ENCODE measurements around the gene RASGRF1. TPM values are rescaled to one million over a fixed set of nuclear protein-coding genes. Genes with fewer than 3 reads are reported as not detected.

Gene RASGRF1
- total RNA-seq, 1 experiment from 2014 or later: 0.59 TPM

DNA sequence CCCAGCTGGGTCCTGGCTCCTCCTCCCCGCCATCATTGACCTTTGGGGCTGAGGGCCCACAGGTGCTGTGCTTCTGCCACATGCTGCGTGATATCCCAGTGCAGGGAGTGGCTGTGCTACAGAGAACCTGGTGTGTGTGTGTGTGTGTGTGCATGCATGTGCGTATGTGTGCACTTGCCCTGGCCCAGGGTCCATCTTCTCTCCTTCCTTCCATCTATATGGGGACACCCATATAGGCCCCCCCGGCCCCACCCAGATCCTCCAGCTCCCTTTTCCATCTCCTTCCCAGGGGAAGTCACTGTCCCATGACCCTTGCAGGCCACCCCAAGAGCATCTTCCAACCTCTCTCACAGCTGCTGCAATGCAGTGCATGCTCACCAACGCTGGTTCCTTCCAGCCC lies 12.6 kb downstream of the RASGRF1 start:
- no TSS peak for BruUV-seq (replicated peaks)
- no peak for DNase-seq (ENCODE audit: low read depth, low spot score)
- CTCF ChIA-PET: no interaction called here

DNA sequence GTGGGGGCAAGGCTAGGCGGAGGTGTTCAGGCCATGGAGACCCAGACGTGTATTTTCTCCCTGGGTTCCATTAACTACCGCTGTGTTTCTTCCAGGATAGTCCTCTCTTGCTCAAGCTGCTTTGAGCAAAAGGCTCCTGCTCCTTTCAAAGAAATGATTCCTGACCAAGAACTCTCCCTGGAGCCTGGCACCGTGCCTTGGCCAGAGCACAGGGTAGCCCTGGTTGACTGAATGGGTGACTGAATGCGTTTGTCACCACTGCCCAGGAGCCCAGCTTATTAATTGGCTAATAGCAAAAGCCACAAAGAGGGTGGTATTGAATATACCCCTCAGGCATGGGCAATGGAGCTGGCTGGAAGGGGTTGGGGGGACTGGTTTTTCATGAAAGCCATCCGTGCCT lies 13.9 kb downstream of the RASGRF1 start:
- ChIA-PET CTCF (no interaction called here), POLR2A (no interaction called here)
- no peaks in the 10 kb centered on the region for H3K9me3 ChIP-seq (ENCODE audit: control insufficient read depth, insufficient read depth, low read depth, low read length)
- no peaks in the 10 kb centered on the region for H3K4me1 ChIP-seq (ENCODE audit: control insufficient read depth, insufficient read depth, low read length)
- H3K36me3 ChIP-seq (ENCODE audit: control insufficient read depth, insufficient read depth, low read length): no peaks in the 10 kb centered on the region
- H3K27ac ChIP-seq (ENCODE audit: low read length): no peak overlapping the region
- in situ Hi-C loops (cut with HindIII; ENCODE audit: low pct_unique_long_range_greater_than_20kb, low sequenced_read_pairs) (no loop called here), intact Hi-C loops (cut with micrococcal nuclease; ENCODE audit: unreplicated experiment) (no loop called here)
- no TSS peak for BruUV-seq (replicated peaks)
- no peak overlapping the region for H3K4me3 ChIP-seq (ENCODE audit: low read depth in 2 of 2, low read length in 2 of 2)
- no peak for DNase-seq (ENCODE audit: low read depth, low spot score)
- TF ChIP-seq POLR2AphosphoS5 (IDR thresholded peaks at IDR 0.05; ENCODE audit: low read depth, low read length) (no peak), SIN3A (IDR thresholded peaks at IDR 0.05; ENCODE audit: borderline replicate concordance, insufficient read depth, low read depth, low read length) (no peak)
- H3K27me3 ChIP-seq (ENCODE audit: control insufficient read depth, insufficient read depth, low read length): no peaks in the 10 kb centered on the region
- no peak for ATAC-seq

More for the DNA sequence above, 12.6 kb downstream of the RASGRF1 start:
- no peak for ATAC-seq
- no peaks in the 10 kb centered on the region for H3K4me1 ChIP-seq (ENCODE audit: control insufficient read depth, insufficient read depth, low read length)
- H3K27ac ChIP-seq (ENCODE audit: low read length): no peak overlapping the region
- H3K36me3 ChIP-seq (ENCODE audit: control insufficient read depth, insufficient read depth, low read length): no peaks in the 10 kb centered on the region
- H3K4me3 ChIP-seq (ENCODE audit: low read depth in 2 of 2, low read length in 2 of 2): no peak overlapping the region
- H3K9me3 ChIP-seq (ENCODE audit: control insufficient read depth, insufficient read depth, low read depth, low read length): no peaks in the 10 kb centered on the region
- H3K27me3 ChIP-seq (ENCODE audit: control insufficient read depth, insufficient read depth, low read length): 0 out of 2 replicates have a peak, but pooled peaks cover 2% of the 10 kb centered on the region
- TF ChIP-seq SIN3A (IDR thresholded peaks at IDR 0.05; ENCODE audit: borderline replicate concordance, insufficient read depth, low read depth, low read length): no peak
- no peak for TF ChIP-seq POLR2AphosphoS5 (IDR thresholded peaks at IDR 0.05; ENCODE audit: low read depth, low read length)
- no peak for TF ChIP-seq TCF7L2 (IDR thresholded peaks at IDR 0.05; ENCODE audit: low read depth, low read length)
- TF ChIP-seq, protein P1, sequence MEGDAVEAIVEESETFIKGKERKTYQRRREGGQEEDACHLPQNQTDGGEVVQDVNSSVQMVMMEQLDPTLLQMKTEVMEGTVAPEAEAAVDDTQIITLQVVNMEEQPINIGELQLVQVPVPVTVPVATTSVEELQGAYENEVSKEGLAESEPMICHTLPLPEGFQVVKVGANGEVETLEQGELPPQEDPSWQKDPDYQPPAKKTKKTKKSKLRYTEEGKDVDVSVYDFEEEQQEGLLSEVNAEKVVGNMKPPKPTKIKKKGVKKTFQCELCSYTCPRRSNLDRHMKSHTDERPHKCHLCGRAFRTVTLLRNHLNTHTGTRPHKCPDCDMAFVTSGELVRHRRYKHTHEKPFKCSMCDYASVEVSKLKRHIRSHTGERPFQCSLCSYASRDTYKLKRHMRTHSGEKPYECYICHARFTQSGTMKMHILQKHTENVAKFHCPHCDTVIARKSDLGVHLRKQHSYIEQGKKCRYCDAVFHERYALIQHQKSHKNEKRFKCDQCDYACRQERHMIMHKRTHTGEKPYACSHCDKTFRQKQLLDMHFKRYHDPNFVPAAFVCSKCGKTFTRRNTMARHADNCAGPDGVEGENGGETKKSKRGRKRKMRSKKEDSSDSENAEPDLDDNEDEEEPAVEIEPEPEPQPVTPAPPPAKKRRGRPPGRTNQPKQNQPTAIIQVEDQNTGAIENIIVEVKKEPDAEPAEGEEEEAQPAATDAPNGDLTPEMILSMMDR (IDR thresholded peaks at IDR 0.05): no peak
- TF ChIP-seq, protein P2, sequence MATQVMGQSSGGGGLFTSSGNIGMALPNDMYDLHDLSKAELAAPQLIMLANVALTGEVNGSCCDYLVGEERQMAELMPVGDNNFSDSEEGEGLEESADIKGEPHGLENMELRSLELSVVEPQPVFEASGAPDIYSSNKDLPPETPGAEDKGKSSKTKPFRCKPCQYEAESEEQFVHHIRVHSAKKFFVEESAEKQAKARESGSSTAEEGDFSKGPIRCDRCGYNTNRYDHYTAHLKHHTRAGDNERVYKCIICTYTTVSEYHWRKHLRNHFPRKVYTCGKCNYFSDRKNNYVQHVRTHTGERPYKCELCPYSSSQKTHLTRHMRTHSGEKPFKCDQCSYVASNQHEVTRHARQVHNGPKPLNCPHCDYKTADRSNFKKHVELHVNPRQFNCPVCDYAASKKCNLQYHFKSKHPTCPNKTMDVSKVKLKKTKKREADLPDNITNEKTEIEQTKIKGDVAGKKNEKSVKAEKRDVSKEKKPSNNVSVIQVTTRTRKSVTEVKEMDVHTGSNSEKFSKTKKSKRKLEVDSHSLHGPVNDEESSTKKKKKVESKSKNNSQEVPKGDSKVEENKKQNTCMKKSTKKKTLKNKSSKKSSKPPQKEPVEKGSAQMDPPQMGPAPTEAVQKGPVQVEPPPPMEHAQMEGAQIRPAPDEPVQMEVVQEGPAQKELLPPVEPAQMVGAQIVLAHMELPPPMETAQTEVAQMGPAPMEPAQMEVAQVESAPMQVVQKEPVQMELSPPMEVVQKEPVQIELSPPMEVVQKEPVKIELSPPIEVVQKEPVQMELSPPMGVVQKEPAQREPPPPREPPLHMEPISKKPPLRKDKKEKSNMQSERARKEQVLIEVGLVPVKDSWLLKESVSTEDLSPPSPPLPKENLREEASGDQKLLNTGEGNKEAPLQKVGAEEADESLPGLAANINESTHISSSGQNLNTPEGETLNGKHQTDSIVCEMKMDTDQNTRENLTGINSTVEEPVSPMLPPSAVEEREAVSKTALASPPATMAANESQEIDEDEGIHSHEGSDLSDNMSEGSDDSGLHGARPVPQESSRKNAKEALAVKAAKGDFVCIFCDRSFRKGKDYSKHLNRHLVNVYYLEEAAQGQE (IDR thresholded peaks at IDR 0.05; ENCODE audit: insufficient read depth in 1 of 2, low read depth in 2 of 2, low read length in 1 of 2): no peak
- POLR2A ChIA-PET: no interaction called here
- intact Hi-C loops (cut with micrococcal nuclease; ENCODE audit: unreplicated experiment) (no loop called here), in situ Hi-C loops (cut with HindIII; ENCODE audit: low pct_unique_long_range_greater_than_20kb, low sequenced_read_pairs) (no loop called here)

DNA sequence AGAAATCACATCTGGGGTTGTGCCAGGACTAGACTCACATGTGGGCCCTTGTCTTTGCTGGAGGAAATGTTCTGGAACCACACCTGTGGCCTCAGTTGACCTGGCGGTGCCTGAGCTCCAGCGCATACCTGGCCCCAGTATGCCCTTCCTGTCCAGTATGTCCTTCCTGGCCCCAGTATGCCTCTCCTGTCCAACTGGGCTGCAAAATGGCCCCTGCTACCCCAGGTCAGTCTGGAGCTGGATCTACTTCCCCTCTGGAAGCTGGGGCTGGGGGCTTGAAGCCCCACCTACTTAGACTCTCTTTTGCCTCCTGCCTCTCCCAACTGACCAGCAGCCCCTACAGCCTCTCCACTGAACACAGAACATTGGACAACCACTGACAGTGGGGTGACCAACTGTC lies 15.3 kb downstream of the RASGRF1 start:
- Histone ChIP-seq H3K36me3 (ENCODE audit: control insufficient read depth, insufficient read depth, low read length) (no peaks in the 10 kb centered on the region), H3K27ac (ENCODE audit: low read length) (no peak overlapping the region), H3K4me1 (ENCODE audit: control insufficient read depth, insufficient read depth, low read length) (no peaks in the 10 kb centered on the region), H3K9me3 (ENCODE audit: control insufficient read depth, insufficient read depth, low read depth, low read length) (no peaks in the 10 kb centered on the region), H3K4me3 (ENCODE audit: low read depth in 2 of 2, low read length in 2 of 2) (no peak overlapping the region), H3K27me3 (ENCODE audit: control insufficient read depth, insufficient read depth, low read length) (no peaks in the 10 kb centered on the region)
- no TSS peak for BruUV-seq (replicated peaks)
- DNase-seq (ENCODE audit: low read depth, low spot score): no peak
- ATAC-seq: no peak
- POLR2A ChIA-PET: no interaction called here
- CTCF ChIA-PET: no interaction called here
- intact Hi-C loops (cut with micrococcal nuclease; ENCODE audit: unreplicated experiment): no loop called here
- in situ Hi-C loops (cut with HindIII; ENCODE audit: low pct_unique_long_range_greater_than_20kb, low sequenced_read_pairs): no loop called here
- no peak for TF ChIP-seq POLR2AphosphoS5 (IDR thresholded peaks at IDR 0.05; ENCODE audit: low read depth, low read length)
- TF ChIP-seq, protein P2 (IDR thresholded peaks at IDR 0.05; ENCODE audit: insufficient read depth in 1 of 2, low read depth in 2 of 2, low read length in 1 of 2): no peak
- TF ChIP-seq SIN3A (IDR thresholded peaks at IDR 0.05; ENCODE audit: borderline replicate concordance, insufficient read depth, low read depth, low read length): no peak
- TF ChIP-seq, protein P1 (IDR thresholded peaks at IDR 0.05): no peak
- no peak for TF ChIP-seq TCF7L2 (IDR thresholded peaks at IDR 0.05; ENCODE audit: low read depth, low read length)

Measured in Panc1 (cell line).